HG02885 (cell line): ENCODE data around the gene PPIH.
"Not testable (repeated sequence)": the region's sequence is repeated elsewhere in the genome, so short reads cannot be mapped to it uniquely, and the experiment has no call there.

ENCODE experiments used
- ATAC-seq: cut with Tn5 transposase; IDR thresholded peaks from one replicate; pipeline ENCODE4 v1.9.1; 2021; ENCODE audit warnings: mild to moderate bottlenecking; ENCODE audit not compliant: unreplicated experiment, poor library complexity

PPIH gene

GRCh38 chr1:42657981-42658876 lies at the start of gene PPIH:
PPIH (plus strand) TSS chr1:42658423; CDS start chr1:42658447, 24 bp downstream.
- peak; percentile 97 for ATAC-seq

- no peak for ATAC-seq
Observed at GRCh38 chr1:42613803-42614131, 44.5 kb upstream of the PPIH start.

- ATAC-seq = no peak
Observed at GRCh38 chr1:42618866-42619265, 39.4 kb upstream of the PPIH start.

GRCh38 chr1:42620307-42620706 lies 37.9 kb upstream of the PPIH start:
- ATAC-seq = no peak

GRCh38 chr1:42621180-42621579 lies 37.0 kb upstream of the PPIH start:
- ATAC-seq = not testable (repeated sequence)

- ATAC-seq = not testable (repeated sequence)
Observed at GRCh38 chr1:42627205-42627604, 31.0 kb upstream of the PPIH start.

- no peak for ATAC-seq
Observed at GRCh38 chr1:42639116-42639515, 19.1 kb upstream of the PPIH start.

- no peak for ATAC-seq
Observed at GRCh38 chr1:42646056-42646455, 12.2 kb upstream of the PPIH start.

- ATAC-seq = no peak
Observed at GRCh38 chr1:42657201-42657600, 1.0 kb upstream of the PPIH start.

GRCh38 chr1:42658877-42659337 lies 684 bp downstream of the PPIH start:
- no peak for ATAC-seq

GRCh38 chr1:42660907-42661500 lies 2.8 kb downstream of the PPIH start:
- ATAC-seq = no peak

- no peak for ATAC-seq
Observed at GRCh38 chr1:42669936-42670335, 11.7 kb downstream of the PPIH start.

GRCh38 chr1:42670425-42670824 lies 12.2 kb downstream of the PPIH start:
- ATAC-seq = no peak

- no peak for ATAC-seq
Observed at GRCh38 chr1:42674214-42674613, 16.0 kb downstream of the PPIH start.

GRCh38 chr1:42674682-42675081 lies 16.5 kb downstream of the PPIH start:
- ATAC-seq = no peak

GRCh38 chr1:42675467-42675866 lies 17.2 kb downstream of the PPIH start:
- no peak for ATAC-seq

- no peak for ATAC-seq
Observed at GRCh38 chr1:42676534-42677087, 18.4 kb downstream of the PPIH start.

- ATAC-seq = no peak
Observed at GRCh38 chr1:42679364-42679983, 21.3 kb downstream of the PPIH start.

GRCh38 chr1:42680055-42680454 lies 21.8 kb downstream of the PPIH start:
- ATAC-seq = no peak

- ATAC-seq = no peak
Observed at GRCh38 chr1:42680921-42681683, 22.9 kb downstream of the PPIH start.
